Measurements from ENCODE around the gene STARD13.

STARD13 gene

GRCh38 chr13:33072759-33073158, 212.8 kb downstream of the STARD13 start:
- Histone ChIP-seq H3K27me3 (ENCODE audit: low read depth, low read length) (no peaks in the 10 kb centered on the region), H3K4me1 (ENCODE audit: control insufficient read depth in 1 of 2, insufficient read depth in 2 of 2, low read length in 2 of 2) (peaks cover 0 to 6% of the 10 kb centered on the region in 2 donors), H3K36me3 (ENCODE audit: control insufficient read depth in 1 of 2, insufficient read depth in 2 of 2, low read length in 2 of 2) (no peaks in the 10 kb centered on the region), H3K27ac (ENCODE audit: low read length) (no peak overlapping the region), H3K9me3 (ENCODE audit: control insufficient read depth in 1 of 2, low read length in 2 of 2) (no peaks in the 10 kb centered on the region), H3K4me3 (ENCODE audit: low read depth in 1 of 2, low read length in 2 of 2) (no peak overlapping the region)

- Histone ChIP-seq H3K27me3 (ENCODE audit: low read depth, low read length) (no peaks in the 10 kb centered on the region), H3K36me3 (ENCODE audit: control insufficient read depth in 1 of 2, insufficient read depth in 2 of 2, low read length in 2 of 2) (no peaks in the 10 kb centered on the region), H3K4me3 (ENCODE audit: low read depth in 1 of 2, low read length in 2 of 2) (no peak overlapping the region), H3K4me1 (ENCODE audit: control insufficient read depth in 1 of 2, insufficient read depth in 2 of 2, low read length in 2 of 2) (peaks cover 0 to 6% of the 10 kb centered on the region in 2 donors), H3K27ac (ENCODE audit: low read length) (no peak overlapping the region), H3K9me3 (ENCODE audit: control insufficient read depth in 1 of 2, low read length in 2 of 2) (no peaks in the 10 kb centered on the region)
Observed at GRCh38 chr13:33072282-33072681, 213.3 kb downstream of the STARD13 start.

GRCh38 chr13:33070713-33071112, 214.8 kb downstream of the STARD13 start:
- Histone ChIP-seq H3K36me3 (ENCODE audit: control insufficient read depth in 1 of 2, insufficient read depth in 2 of 2, low read length in 2 of 2) (no peaks in the 10 kb centered on the region), H3K27ac (ENCODE audit: low read length) (no peak overlapping the region), H3K4me3 (ENCODE audit: low read depth in 1 of 2, low read length in 2 of 2) (no peak overlapping the region), H3K27me3 (ENCODE audit: low read depth, low read length) (no peaks in the 10 kb centered on the region), H3K9me3 (ENCODE audit: control insufficient read depth in 1 of 2, low read length in 2 of 2) (no peaks in the 10 kb centered on the region), H3K4me1 (ENCODE audit: control insufficient read depth in 1 of 2, insufficient read depth in 2 of 2, low read length in 2 of 2) (no peaks in the 10 kb centered on the region)

- H3K9me3 ChIP-seq (ENCODE audit: control insufficient read depth in 1 of 2, low read length in 2 of 2), result no peaks in the 10 kb centered on the region
- no peak overlapping the region for H3K4me3 ChIP-seq (ENCODE audit: low read depth in 1 of 2, low read length in 2 of 2)
- H3K36me3 ChIP-seq (ENCODE audit: control insufficient read depth in 1 of 2, insufficient read depth in 2 of 2, low read length in 2 of 2), result no peaks in the 10 kb centered on the region
- H3K4me1 ChIP-seq (ENCODE audit: control insufficient read depth in 1 of 2, insufficient read depth in 2 of 2, low read length in 2 of 2), result no peaks in the 10 kb centered on the region
- H3K27ac ChIP-seq (ENCODE audit: low read length), result no peak overlapping the region
- no peaks in the 10 kb centered on the region for H3K27me3 ChIP-seq (ENCODE audit: low read depth, low read length)
Observed at GRCh38 chr13:33069365-33069764, 216.2 kb downstream of the STARD13 start.

- no peaks in the 10 kb centered on the region for H3K9me3 ChIP-seq (ENCODE audit: control insufficient read depth in 1 of 2, low read length in 2 of 2)
- no peaks in the 10 kb centered on the region for H3K4me1 ChIP-seq (ENCODE audit: control insufficient read depth in 1 of 2, insufficient read depth in 2 of 2, low read length in 2 of 2)
- no peak overlapping the region for H3K27ac ChIP-seq (ENCODE audit: low read length)
- H3K36me3 ChIP-seq (ENCODE audit: control insufficient read depth in 1 of 2, insufficient read depth in 2 of 2, low read length in 2 of 2), result no peaks in the 10 kb centered on the region
- no peaks in the 10 kb centered on the region for H3K27me3 ChIP-seq (ENCODE audit: low read depth, low read length)
- no peak overlapping the region for H3K4me3 ChIP-seq (ENCODE audit: low read depth in 1 of 2, low read length in 2 of 2)
Observed at GRCh38 chr13:33066329-33066728, 219.2 kb downstream of the STARD13 start.

- Histone ChIP-seq H3K4me3 (ENCODE audit: low read depth in 1 of 2, low read length in 2 of 2) (no peak overlapping the region), H3K27me3 (ENCODE audit: low read depth, low read length) (no peaks in the 10 kb centered on the region), H3K36me3 (ENCODE audit: control insufficient read depth in 1 of 2, insufficient read depth in 2 of 2, low read length in 2 of 2) (peaks cover 0 to 3% of the 10 kb centered on the region in 2 donors), H3K4me1 (ENCODE audit: control insufficient read depth in 1 of 2, insufficient read depth in 2 of 2, low read length in 2 of 2) (peaks cover 5 to 10% of the 10 kb centered on the region in 2 donors), H3K27ac (ENCODE audit: low read length) (no peak overlapping the region), H3K9me3 (ENCODE audit: control insufficient read depth in 1 of 2, low read length in 2 of 2) (no peaks in the 10 kb centered on the region)
Observed at GRCh38 chr13:33060815-33061214, 224.7 kb downstream of the STARD13 start.

GRCh38 chr13:33058776-33059327, 226.7 kb downstream of the STARD13 start:
- Histone ChIP-seq H3K4me1 (ENCODE audit: control insufficient read depth in 1 of 2, insufficient read depth in 2 of 2, low read length in 2 of 2) (peaks cover 5 to 10% of the 10 kb centered on the region in 2 donors), H3K27ac (ENCODE audit: low read length) (no peak overlapping the region)

GRCh38 chr13:33057019-33057780, 228.4 kb downstream of the STARD13 start:
- H3K27ac ChIP-seq (ENCODE audit: low read length), result no peak overlapping the region
- no peak overlapping the region for H3K4me3 ChIP-seq (ENCODE audit: low read depth in 1 of 2, low read length in 2 of 2)
- H3K36me3 ChIP-seq (ENCODE audit: control insufficient read depth in 1 of 2, insufficient read depth in 2 of 2, low read length in 2 of 2), result peaks cover 0 to 3% of the 10 kb centered on the region in 2 donors
- H3K27me3 ChIP-seq (ENCODE audit: low read depth, low read length), result no peaks in the 10 kb centered on the region
- peaks cover 5 to 18% of the 10 kb centered on the region in 2 donors for H3K4me1 ChIP-seq (ENCODE audit: control insufficient read depth in 1 of 2, insufficient read depth in 2 of 2, low read length in 2 of 2)
- no peaks in the 10 kb centered on the region for H3K9me3 ChIP-seq (ENCODE audit: control insufficient read depth in 1 of 2, low read length in 2 of 2)

More at GRCh38 chr13:33058776-33059327, 226.7 kb downstream of the STARD13 start:
- no peaks in the 10 kb centered on the region for H3K9me3 ChIP-seq (ENCODE audit: control insufficient read depth in 1 of 2, low read length in 2 of 2)
- peaks cover 0 to 3% of the 10 kb centered on the region in 2 donors for H3K36me3 ChIP-seq (ENCODE audit: control insufficient read depth in 1 of 2, insufficient read depth in 2 of 2, low read length in 2 of 2)
- no peaks in the 10 kb centered on the region for H3K27me3 ChIP-seq (ENCODE audit: low read depth, low read length)
- no peak overlapping the region for H3K4me3 ChIP-seq (ENCODE audit: low read depth in 1 of 2, low read length in 2 of 2)

- H3K9me3 ChIP-seq (ENCODE audit: control insufficient read depth in 1 of 2, low read length in 2 of 2), result no peaks in the 10 kb centered on the region
- H3K27ac ChIP-seq (ENCODE audit: low read length), result no peak overlapping the region
- H3K4me3 ChIP-seq (ENCODE audit: low read depth in 1 of 2, low read length in 2 of 2), result no peak overlapping the region
- H3K4me1 ChIP-seq (ENCODE audit: control insufficient read depth in 1 of 2, insufficient read depth in 2 of 2, low read length in 2 of 2), result peaks cover 0 to 27% of the 10 kb centered on the region in 2 donors
- H3K27me3 ChIP-seq (ENCODE audit: low read depth, low read length), result no peaks in the 10 kb centered on the region
- no peaks in the 10 kb centered on the region for H3K36me3 ChIP-seq (ENCODE audit: control insufficient read depth in 1 of 2, insufficient read depth in 2 of 2, low read length in 2 of 2)
Observed at GRCh38 chr13:33053397-33054066, 232.0 kb downstream of the STARD13 start.

Data from muscle layer of duodenum (tissue), 2 donors.